ENCODE data around the gene INSYN2B.
"Not testable (repeated sequence)": the region's sequence is repeated elsewhere in the genome, so short reads cannot be mapped to it uniquely, and the experiment has no call there.

INSYN2B gene

GRCh38 chr5:169848792-169849191, 131.5 kb downstream of the INSYN2B start:
- no peak for DNase-seq (ENCODE audit: low read depth in 3 of 3)

GRCh38 chr5:169848271-169848670, 132.0 kb downstream of the INSYN2B start:
- no peak for DNase-seq (ENCODE audit: low read depth in 3 of 3)

- no peak for DNase-seq (ENCODE audit: low read depth in 3 of 3)
Measured at GRCh38 chr5:169847519-169847918, 132.8 kb downstream of the INSYN2B start.

DNA sequence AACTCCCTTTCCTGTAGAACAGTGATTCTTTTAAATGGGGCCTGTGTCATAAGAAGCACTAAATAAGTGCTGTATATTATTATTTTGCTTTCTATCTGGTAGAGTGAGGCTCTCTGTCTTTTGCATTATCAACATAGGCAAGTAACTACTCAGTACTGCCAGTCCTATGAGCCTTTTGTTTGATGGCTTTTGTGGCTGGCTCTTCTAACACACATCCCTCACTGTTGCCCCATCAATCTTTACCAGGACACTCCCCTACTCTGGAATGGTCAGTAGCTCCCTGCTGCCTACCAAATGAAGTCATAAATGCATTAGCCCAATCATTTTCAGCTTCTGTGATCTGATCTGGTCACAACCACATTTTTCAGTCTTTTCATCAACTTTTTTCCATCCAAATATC, 137.6 kb downstream of the INSYN2B start:
- no peak for DNase-seq (ENCODE audit: low read depth in 3 of 3)

GRCh38 chr5:169840405-169840804, 139.9 kb downstream of the INSYN2B start:
- no peak for DNase-seq (ENCODE audit: low read depth in 3 of 3)

GRCh38 chr5:169838688-169839087, 141.6 kb downstream of the INSYN2B start:
- no peak for DNase-seq (ENCODE audit: low read depth in 3 of 3)

GRCh38 chr5:169837686-169838085, 142.6 kb downstream of the INSYN2B start:
- DNase-seq (ENCODE audit: low read depth in 3 of 3), result no peak

DNA sequence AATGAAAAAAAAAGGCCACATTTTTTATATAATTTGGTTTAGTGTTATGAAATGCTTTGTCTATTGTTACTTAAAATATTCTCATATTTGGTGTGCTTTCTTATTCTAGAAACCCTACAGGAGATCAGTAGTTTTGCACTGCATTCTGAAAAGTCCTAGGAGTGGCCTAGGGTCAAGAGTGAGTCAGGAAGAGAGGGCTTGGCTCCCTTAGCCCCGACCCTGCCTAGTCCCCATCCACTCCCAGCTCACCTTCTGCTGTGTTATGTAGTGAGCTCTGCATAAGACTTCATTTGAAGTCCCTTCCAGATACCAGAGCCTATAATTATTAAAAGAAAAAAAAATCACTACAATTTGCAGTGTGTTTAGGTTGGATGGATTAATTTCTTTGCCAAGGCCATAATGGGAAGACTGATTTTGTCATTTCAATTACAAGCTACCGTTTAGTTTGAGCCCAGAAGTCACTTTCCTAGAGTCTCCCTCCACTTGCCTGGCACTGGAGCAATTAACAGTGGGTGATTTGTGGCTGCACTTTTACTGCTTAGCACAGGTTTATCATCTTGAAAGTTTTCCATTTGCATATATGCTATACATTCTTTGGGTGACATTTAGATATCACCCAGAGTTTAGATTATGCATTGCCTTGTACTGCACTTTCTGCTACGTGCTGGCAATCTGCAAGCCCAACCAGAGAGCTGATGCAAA, 143.3 kb downstream of the INSYN2B start:
- no peak for DNase-seq (ENCODE audit: low read depth in 3 of 3)

DNA sequence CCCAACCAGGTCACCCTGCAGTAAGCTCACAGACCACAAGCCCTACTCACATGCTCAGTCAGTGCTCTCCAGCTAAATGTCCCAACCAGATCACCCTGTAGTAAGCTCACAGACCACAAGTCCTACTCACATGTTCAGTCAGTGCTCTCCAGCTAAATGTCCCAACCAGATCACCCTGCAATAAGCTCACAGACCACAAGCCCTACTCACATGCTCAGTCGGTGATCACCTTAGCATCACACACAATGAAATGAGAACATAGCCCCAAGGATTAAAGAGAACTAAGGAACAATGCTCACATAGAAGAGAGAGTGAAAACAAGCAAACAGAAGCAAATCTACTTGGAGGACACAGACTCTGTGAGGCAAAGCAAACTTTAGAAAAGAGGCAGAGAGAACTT, 145.8 kb downstream of the INSYN2B start:
- not testable (repeated sequence) for DNase-seq (ENCODE audit: low read depth in 3 of 3)

GRCh38 chr5:169833681-169834292, 146.5 kb downstream of the INSYN2B start:
- DNase-seq (ENCODE audit: low read depth in 3 of 3), result not testable (repeated sequence)

DNA sequence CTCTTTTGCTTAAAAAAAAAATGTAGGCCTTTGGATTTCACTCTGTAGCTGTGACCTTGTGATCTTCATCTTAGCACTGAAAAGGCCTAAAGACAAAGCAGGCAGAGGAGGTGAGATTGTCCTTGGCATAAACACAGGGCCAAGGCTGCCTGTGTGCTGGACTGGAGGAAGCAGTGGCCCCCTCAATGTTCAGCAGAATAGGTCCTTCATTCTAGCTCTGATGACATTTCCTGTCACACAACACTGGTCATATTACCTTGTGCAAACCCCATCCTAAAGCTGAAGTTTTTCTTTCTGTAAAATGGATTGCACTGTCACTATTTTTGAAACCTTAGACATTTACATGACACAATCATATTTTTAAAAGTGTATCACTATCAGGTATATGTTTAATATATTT, 147.4 kb downstream of the INSYN2B start:
- DNase-seq (ENCODE audit: low read depth in 3 of 3), result no peak

GRCh38 chr5:169832304-169832703, 148.0 kb downstream of the INSYN2B start:
- no peak for DNase-seq (ENCODE audit: low read depth in 3 of 3)

DNA sequence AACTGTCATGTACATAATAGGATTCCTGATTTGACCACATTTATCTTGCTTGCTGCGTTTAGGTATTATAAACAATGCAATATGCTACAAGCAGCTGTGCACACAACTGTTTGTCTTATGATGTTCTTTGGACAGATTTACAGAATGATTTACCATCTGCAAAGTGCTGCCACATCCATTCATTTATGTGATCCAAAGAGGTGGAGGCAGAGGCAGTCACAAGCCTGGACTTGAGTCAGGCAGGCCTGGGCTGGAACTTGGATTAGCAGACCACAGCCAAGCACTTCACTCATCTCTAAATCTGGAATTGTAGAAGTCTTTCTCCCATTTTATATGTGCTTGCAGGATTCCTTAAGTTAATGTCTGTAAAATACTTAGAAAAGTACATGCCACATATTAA, 149.0 kb downstream of the INSYN2B start:
- no peak for DNase-seq (ENCODE audit: low read depth in 3 of 3)

DNA sequence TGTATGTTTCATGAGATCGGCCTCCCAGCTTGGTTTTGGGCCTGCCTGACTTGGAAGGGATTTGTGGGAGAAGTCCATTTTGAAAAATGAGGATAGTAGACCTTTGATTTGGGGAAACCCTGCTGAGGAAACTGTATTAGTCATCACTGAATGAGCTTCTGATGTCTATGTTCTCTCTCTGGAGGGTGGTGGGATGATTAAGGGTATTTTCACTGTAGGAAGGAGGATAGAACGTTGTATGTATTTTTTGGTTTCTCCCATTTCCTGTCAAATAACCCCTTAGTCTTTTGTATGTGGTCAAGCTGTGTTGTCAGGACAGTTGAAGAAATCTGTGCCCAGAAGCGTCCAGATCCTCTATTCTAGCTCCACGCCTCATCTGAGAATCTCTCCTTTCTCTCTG, 151.9 kb downstream of the INSYN2B start:
- no peak for DNase-seq (ENCODE audit: low read depth in 3 of 3)

DNA sequence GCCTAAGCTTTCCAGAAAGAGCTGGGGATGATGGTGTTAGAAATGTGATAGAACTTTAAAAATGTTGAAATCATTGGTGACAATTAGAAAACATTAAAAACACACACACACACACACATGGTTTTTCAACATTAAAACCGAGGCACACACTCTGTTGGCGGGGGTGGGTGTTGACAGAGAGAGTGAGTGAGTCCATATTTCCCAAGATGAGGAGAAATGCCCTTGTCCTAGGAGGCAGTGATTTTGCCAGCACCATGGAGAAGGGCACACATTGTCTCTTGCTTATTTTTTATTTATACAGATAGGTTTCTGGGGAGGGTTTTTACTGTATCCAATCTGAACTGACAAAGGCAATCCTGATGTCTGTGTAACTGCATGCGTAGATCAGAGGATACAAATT, 152.5 kb downstream of the INSYN2B start:
- DNase-seq (ENCODE audit: low read depth in 3 of 3), result no peak

DNA sequence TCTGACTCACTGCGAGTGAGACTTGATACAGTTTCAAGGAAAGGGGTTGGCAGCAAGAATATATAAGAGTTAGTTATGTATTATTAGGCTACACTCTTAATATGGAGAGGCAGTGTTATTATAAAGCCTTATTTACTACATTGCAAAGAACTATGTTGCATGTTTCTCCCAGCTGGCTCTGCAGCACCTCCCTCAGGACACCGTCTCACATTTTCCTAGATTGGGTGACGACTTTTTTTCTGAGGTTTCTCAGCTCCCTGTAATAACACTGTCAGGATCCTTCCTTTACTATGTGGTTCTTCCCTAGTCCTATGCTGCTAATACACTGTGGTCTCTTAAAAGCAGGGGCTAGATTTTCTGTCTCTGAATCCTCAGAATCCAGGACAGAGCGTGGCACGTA, 153.7 kb downstream of the INSYN2B start:
- DNase-seq (ENCODE audit: low read depth in 3 of 3), result no peak

GRCh38 chr5:169817031-169817430, 163.3 kb downstream of the INSYN2B start:
- no peak for DNase-seq (ENCODE audit: low read depth in 3 of 3)

- no peak for DNase-seq (ENCODE audit: low read depth in 3 of 3)
Measured at GRCh38 chr5:169814522-169814921, 165.8 kb downstream of the INSYN2B start.
